Lower lobe of right lung (tissue), 2 donors: ENCODE results near the gene DIP2C. TPM values are rescaled to one million over a fixed set of nuclear protein-coding genes. Genes with fewer than 3 reads are reported as not detected.
"Not testable (repeated sequence)": the region's sequence is repeated elsewhere in the genome, so short reads cannot be mapped to it uniquely, and the experiment has no call there.

ENCODE experiments used
- ATAC-seq, 2 donors: fragments of 200-7000 bp; cut with Tn5 transposase; one replicate each; pipeline ENCODE4 v1.9.1; 2020 to 2022; ENCODE audit warnings: mild to moderate bottlenecking in 2 of 2, moderate library complexity in 2 of 2
- DNase-seq: peaks from one replicate; pipeline ENCODE4 v3.0.0-alpha.2; 2020
- H3K27ac ChIP-seq: fragments of 200-600 bp; one replicate; pipeline ENCODE4 v1.8.0; 2022
- H3K27me3 ChIP-seq: fragments of 200-600 bp; one replicate; pipeline ENCODE4 v1.8.0; 2022; ENCODE audit warnings: low read depth
- H3K36me3 ChIP-seq: fragments of 200-600 bp; one replicate; pipeline ENCODE4 v1.8.0; 2022; ENCODE audit warnings: mild to moderate bottlenecking
- H3K4me1 ChIP-seq: fragments of 200-600 bp; one replicate; pipeline ENCODE4 v1.8.0; 2022
- H3K4me3 ChIP-seq: fragments of 200-600 bp; one replicate; pipeline ENCODE4 v1.8.0; 2022; ENCODE audit warnings: mild to moderate bottlenecking
- H3K9me3 ChIP-seq: fragments of 200-600 bp; one replicate; pipeline ENCODE4 v1.8.0; 2022
- CTCF ChIP-seq: fragments of 200-600 bp; IDR thresholded peaks from one replicate; pipeline ENCODE4 v1.8.0; 2022; ENCODE audit warnings: antibody characterized with exemption, mild to moderate bottlenecking
- intact Hi-C: fragments of 100-400 bp; cut with DNase I; formaldehyde crosslinking; loops from one replicate; pipeline ENCODE4 v1.11.0; 2022
- total RNA-seq: library from RNA; stranded (reverse); fragmentation: NEBNext Ultra II Directional; extraction: Animal tissue kit (Norgen Biotek cat#: 25700); gene quantifications from one replicate; pipeline ENCODE4 v1.2.1, GENCODE V29; 2021
- donor health status: DM: no; HTN: yes; CAD: no; lungs with severe emphysema.

DIP2C gene
- total RNA-seq, 1 donor from 2014 or later = 15.1 TPM

- Histone ChIP-seq H3K27me3 (no peaks in the 10 kb centered on the region), H3K27ac (no peak overlapping the region), H3K4me3 (no peak overlapping the region), H3K36me3 (peaks cover 15% of the 10 kb centered on the region), H3K9me3 (no peaks in the 10 kb centered on the region), H3K4me1 (no peaks in the 10 kb centered on the region)
- ATAC-seq (no peak), DNase-seq (no peak)
- intact Hi-C loops = no loop called here
- TF ChIP-seq CTCF = no peak
Measured at GRCh38 chr10:436013-436697, 253.3 kb downstream of the DIP2C start.

DNA sequence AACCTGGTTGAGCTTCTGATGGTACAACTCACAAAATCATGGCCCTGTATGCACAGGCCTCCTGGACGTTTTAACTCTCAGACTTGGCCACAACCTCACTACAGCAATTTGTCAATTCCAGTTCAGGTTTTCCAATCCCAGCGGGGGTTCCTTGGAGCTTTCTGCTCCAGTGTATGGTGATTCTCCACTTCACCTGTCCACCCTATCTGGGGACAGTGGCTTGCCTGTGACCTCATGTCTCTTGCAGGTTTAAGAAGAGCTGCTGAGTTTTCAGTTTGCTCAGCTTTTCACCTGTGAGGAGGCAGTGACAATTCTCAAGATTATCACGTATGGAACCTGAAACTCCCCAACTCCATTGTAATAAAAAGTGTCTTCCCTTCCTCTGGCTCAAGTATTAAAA, 254.1 kb downstream of the DIP2C start:
- no peaks in the 10 kb centered on the region for H3K9me3 ChIP-seq
- H3K4me3 ChIP-seq = no peak overlapping the region
- no peak overlapping the region for H3K27ac ChIP-seq
- DNase-seq (no peak), ATAC-seq (no peak)
- H3K27me3 ChIP-seq = no peaks in the 10 kb centered on the region
- H3K36me3 ChIP-seq = peaks cover 13% of the 10 kb centered on the region
- H3K4me1 ChIP-seq = no peaks in the 10 kb centered on the region
- intact Hi-C loops = no loop called here
- no peak for TF ChIP-seq CTCF

DNA sequence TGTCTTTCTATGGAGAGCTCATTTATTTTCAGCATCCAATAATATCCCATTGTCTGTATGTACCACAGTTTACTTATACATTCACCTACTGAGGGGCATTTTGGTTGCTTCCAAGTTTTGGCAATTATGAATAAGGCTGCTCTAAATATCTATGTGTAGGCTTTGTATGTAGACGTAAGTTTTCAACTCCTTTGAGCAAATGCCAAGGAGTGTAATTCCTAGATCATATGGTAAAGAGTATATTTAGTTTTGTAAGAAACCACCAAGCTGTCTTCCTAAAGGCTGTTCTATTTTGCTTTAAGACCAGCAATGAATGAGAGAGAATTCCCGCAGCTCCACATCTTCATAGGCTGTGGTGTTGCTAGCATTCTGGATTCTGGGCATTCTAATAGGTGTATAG, 259.8 kb downstream of the DIP2C start:
- Histone ChIP-seq H3K9me3 (no peaks in the 10 kb centered on the region), H3K4me3 (no peak overlapping the region), H3K4me1 (no peaks in the 10 kb centered on the region), H3K27me3 (no peaks in the 10 kb centered on the region), H3K27ac (no peak overlapping the region), H3K36me3 (no peaks in the 10 kb centered on the region)
- intact Hi-C loops = no loop called here
- ATAC-seq = no peak
- no peak for TF ChIP-seq CTCF
- DNase-seq = no peak

DNA sequence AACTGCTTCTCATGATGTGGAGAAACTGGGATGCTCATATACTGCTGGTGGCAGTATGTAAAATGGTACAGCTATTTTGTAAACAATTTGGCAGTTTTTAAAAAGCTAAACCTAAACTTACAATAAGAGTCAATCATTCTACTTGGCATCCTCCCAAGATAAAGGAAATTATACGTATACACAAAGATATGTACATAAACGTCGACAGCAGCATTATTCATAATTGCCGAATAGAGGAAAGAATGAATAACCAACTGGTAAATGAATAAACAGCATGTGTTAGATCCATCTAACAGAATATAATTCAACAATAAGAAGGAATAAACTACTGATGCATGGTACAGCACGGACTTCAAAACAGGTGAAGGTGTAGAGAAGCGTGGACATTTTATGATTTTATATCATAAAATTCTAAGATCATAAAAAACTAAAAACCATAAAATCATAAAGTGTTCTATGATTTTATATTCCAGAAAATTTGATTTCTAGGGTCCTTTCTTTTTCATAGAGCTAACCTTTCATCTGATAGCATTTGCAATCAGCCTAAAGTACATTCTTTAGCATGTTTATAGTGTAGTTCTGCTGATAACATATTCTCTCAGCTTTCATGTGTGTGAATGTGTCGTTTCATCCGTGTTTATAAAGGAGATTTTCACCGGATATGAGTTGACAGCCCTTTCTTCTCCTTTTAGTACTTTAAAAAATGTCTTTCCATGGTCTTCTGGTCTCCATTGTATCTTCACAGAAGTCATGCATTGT, 261.5 kb downstream of the DIP2C start:
- H3K4me1 ChIP-seq = no peaks in the 10 kb centered on the region
- DNase-seq (no peak), ATAC-seq (no peak)
- intact Hi-C loops = no loop called here
- no peaks in the 10 kb centered on the region for H3K27me3 ChIP-seq
- no peak overlapping the region for H3K27ac ChIP-seq
- H3K4me3 ChIP-seq = no peak overlapping the region
- no peaks in the 10 kb centered on the region for H3K9me3 ChIP-seq
- no peaks in the 10 kb centered on the region for H3K36me3 ChIP-seq
- no peak for TF ChIP-seq CTCF

GRCh38 chr10:425365-425764, 264.1 kb downstream of the DIP2C start:
- ATAC-seq, DNase-seq, intact Hi-C loops: not testable (repeated sequence)

GRCh38 chr10:424724-425123, 264.7 kb downstream of the DIP2C start:
- DNase-seq, H3K9me3 ChIP-seq, H3K27me3 ChIP-seq, ATAC-seq, H3K4me1 ChIP-seq, H3K27ac ChIP-seq, H3K4me3 ChIP-seq, intact Hi-C loops: not testable (repeated sequence)
- H3K36me3 ChIP-seq = peaks cover 13% of the 10 kb centered on the region

More at GRCh38 chr10:425365-425764, 264.1 kb downstream of the DIP2C start:
- not testable (repeated sequence) for H3K4me1 ChIP-seq, H3K36me3 ChIP-seq, H3K27me3 ChIP-seq, H3K27ac ChIP-seq, H3K4me3 ChIP-seq, H3K9me3 ChIP-seq
